ENCODE results near the gene DENR.

GRCh38 chr12:122789637-122790036 lies 37.0 kb downstream of the DENR start:
- no peak for TF ChIP-seq POLR2A (IDR thresholded peaks at IDR 0.05)
- no peak for TF ChIP-seq CTCF (IDR thresholded peaks at IDR 0.05)

All from vagina (tissue), 2 donors.